Muscle layer of duodenum (tissue), 2 donors: ENCODE measurements around the gene PAFAH1B1.
"Not testable (repeated sequence)": the region's sequence is repeated elsewhere in the genome, so short reads cannot be mapped to it uniquely, and the experiment has no call there.

Experiments
- H3K27ac ChIP-seq: one replicate; pipeline ENCODE4 v1.7.0; 2013; ENCODE audit warnings: mild to moderate bottlenecking, low read length
- H3K27me3 ChIP-seq: one replicate; pipeline ENCODE4 v1.7.0; 2013; ENCODE audit warnings: low read depth, mild to moderate bottlenecking, control low read depth, low read length
- H3K36me3 ChIP-seq, 2 donors: one replicate each; pipeline ENCODE4 v1.7.0; 2013; ENCODE audit warnings: low read length in 2 of 2, control low read depth in 1 of 2, mild to moderate bottlenecking in 1 of 2; ENCODE audit not compliant: insufficient read depth in 2 of 2, control insufficient read depth in 1 of 2
- H3K4me1 ChIP-seq, 2 donors: one replicate each; pipeline ENCODE4 v1.7.0; 2013; ENCODE audit warnings: low read length in 2 of 2, mild to moderate bottlenecking in 2 of 2, control low read depth in 1 of 2, moderate library complexity in 1 of 2; ENCODE audit not compliant: insufficient read depth in 2 of 2, control insufficient read depth in 1 of 2
- H3K4me3 ChIP-seq, 2 donors: one replicate each; pipeline ENCODE4 v1.7.0; 2013; ENCODE audit warnings: low read length in 2 of 2, low read depth in 1 of 2, mild to moderate bottlenecking in 1 of 2
- H3K9me3 ChIP-seq, 2 donors: one replicate each; pipeline ENCODE4 v1.7.0; 2013; ENCODE audit warnings: low read length in 2 of 2, control low read depth in 1 of 2, mild to moderate bottlenecking in 1 of 2; ENCODE audit not compliant: control insufficient read depth in 1 of 2
- donor health status: healthy.

Gene PAFAH1B1

GRCh38 chr17:2592971-2593820 lies at the start of gene PAFAH1B1:
TSS of gene PAFAH1B1 (plus strand) at chr17:2593654. CDS start at chr17:2638289, 44,635 bp downstream.
- peak within 1 kb of the TSS; percentile 76 to 88 for H3K4me3 ChIP-seq
- peaks cover 0 to 6% of the 10 kb centered on the region in 2 donors for H3K36me3 ChIP-seq

GRCh38 chr17:2545393-2545792 lies 48.1 kb upstream of the PAFAH1B1 start:
- Histone ChIP-seq H3K4me3 (no peak overlapping the region), H3K27me3 (no peaks in the 10 kb centered on the region), H3K4me1 (no peaks in the 10 kb centered on the region), H3K36me3 (no peaks in the 10 kb centered on the region), H3K27ac (peak overlapping the region; percentile 62), H3K9me3 (no peaks in the 10 kb centered on the region)

More at GRCh38 chr17:2592971-2593820, at the start of gene PAFAH1B1:
- H3K4me1 ChIP-seq, result peaks cover 0 to 23% of the 10 kb centered on the region in 2 donors
- H3K27ac ChIP-seq, result peak within 1 kb of the TSS; percentile 92
- no peaks in the 10 kb centered on the region for H3K27me3 ChIP-seq
- no peaks in the 10 kb centered on the region for H3K9me3 ChIP-seq

DNA sequence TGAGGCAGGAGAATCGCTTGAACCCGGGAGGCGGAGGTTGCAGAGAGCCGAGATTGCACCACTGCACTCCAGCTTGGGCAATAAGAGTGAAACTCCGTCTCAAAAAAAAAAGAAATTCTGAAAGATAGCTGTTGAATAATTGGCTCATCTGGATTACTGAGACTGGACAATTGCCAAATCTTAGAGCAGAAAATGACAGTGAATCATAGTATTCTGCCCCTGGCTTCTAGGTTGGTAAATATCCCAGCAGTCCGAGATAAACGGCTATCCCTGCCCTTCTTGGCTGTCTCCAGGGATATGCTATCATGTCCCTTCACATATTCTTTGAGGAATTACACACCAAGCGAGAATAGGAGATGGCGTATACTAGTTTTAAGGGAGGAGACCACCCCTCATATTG lies 46.3 kb upstream of the PAFAH1B1 start:
- Histone ChIP-seq H3K4me1 (no peaks in the 10 kb centered on the region), H3K27ac (no peak overlapping the region), H3K4me3 (no peak overlapping the region), H3K36me3 (no peaks in the 10 kb centered on the region), H3K27me3 (no peaks in the 10 kb centered on the region), H3K9me3 (no peaks in the 10 kb centered on the region)

DNA sequence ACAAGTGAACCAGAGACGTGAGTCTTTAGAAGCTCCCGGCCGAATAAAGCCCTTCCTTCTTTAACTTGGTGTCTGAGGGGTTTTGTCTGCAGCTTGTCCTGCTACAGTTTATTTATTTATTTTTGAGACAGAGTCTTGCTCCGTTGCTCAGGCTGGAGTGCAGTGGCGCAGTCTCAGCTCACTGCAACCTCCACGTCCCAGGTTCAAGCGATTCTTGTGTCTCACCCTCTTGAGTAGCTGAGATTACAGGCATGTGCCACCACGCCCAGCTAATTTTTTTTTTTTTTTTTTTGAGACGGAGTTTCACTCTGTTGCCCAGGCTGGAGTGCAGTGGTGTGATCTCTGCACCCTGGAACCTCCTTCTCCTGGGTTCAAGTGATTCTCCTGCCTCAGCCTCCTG lies 45.4 kb upstream of the PAFAH1B1 start:
- not testable (repeated sequence) for H3K27ac ChIP-seq, H3K4me3 ChIP-seq, H3K27me3 ChIP-seq, H3K36me3 ChIP-seq, H3K4me1 ChIP-seq, H3K9me3 ChIP-seq

DNA sequence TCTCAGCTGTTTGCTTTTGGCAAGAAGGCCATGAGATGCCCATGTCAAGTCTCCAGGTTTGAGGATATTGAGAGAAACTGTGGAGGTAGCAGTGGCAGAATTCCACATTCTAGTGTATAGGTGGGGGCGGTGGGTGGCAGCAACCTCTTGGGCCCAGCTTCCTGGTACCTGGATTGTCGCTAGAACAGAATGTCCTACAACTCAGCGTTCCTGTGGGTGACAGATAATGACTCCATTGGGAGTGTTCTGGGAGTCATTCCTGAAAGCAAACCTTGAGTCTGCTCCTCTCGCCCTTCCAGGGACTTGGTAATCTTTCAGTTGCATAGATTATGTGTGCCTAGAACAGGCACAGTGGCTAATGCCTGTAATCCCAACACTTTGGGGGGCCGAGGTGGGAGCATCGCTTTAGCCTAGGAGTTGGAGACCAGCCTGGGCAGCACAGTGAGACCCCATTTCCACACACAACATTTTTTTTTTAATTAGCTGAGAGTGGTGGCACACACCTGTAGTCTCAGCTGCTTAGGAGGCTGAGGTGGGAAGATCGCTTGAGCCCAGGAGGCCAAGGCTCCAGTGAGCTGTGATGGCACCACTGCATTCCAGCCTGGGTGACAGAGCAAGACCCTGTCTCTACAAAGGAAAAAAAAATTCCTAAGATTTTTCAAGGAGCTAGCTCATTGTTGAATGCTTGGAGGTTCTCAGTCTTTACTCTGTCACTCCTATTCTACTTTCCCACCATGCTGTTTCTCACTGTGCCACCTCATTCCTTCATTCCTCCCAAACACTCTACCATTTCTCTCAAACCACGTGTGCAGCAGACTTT lies 43.9 kb upstream of the PAFAH1B1 start:
- Histone ChIP-seq H3K4me1 (no peaks in the 10 kb centered on the region), H3K27ac (no peak overlapping the region), H3K4me3 (no peak overlapping the region), H3K9me3 (no peaks in the 10 kb centered on the region), H3K27me3 (no peaks in the 10 kb centered on the region), H3K36me3 (no peaks in the 10 kb centered on the region)

GRCh38 chr17:2551493-2551892 lies 42.0 kb upstream of the PAFAH1B1 start:
- no peaks in the 10 kb centered on the region for H3K36me3 ChIP-seq
- H3K4me1 ChIP-seq, result no peaks in the 10 kb centered on the region
- H3K27ac ChIP-seq, result no peak overlapping the region
- H3K9me3 ChIP-seq, result no peaks in the 10 kb centered on the region
- no peak overlapping the region for H3K4me3 ChIP-seq
- H3K27me3 ChIP-seq, result no peaks in the 10 kb centered on the region

GRCh38 chr17:2551928-2552327 lies 41.5 kb upstream of the PAFAH1B1 start:
- H3K4me3 ChIP-seq, result no peak overlapping the region
- H3K27ac ChIP-seq, result no peak overlapping the region
- H3K4me1 ChIP-seq, result no peaks in the 10 kb centered on the region
- no peaks in the 10 kb centered on the region for H3K9me3 ChIP-seq
- no peaks in the 10 kb centered on the region for H3K36me3 ChIP-seq
- H3K27me3 ChIP-seq, result no peaks in the 10 kb centered on the region

GRCh38 chr17:2560658-2561057 lies 32.8 kb upstream of the PAFAH1B1 start:
- H3K27ac ChIP-seq, result no peak overlapping the region
- no peaks in the 10 kb centered on the region for H3K36me3 ChIP-seq
- no peaks in the 10 kb centered on the region for H3K4me1 ChIP-seq
- no peak overlapping the region for H3K4me3 ChIP-seq
- H3K27me3 ChIP-seq, result no peaks in the 10 kb centered on the region
- peaks cover 5% of the 10 kb centered on the region in 2 donors for H3K9me3 ChIP-seq

DNA sequence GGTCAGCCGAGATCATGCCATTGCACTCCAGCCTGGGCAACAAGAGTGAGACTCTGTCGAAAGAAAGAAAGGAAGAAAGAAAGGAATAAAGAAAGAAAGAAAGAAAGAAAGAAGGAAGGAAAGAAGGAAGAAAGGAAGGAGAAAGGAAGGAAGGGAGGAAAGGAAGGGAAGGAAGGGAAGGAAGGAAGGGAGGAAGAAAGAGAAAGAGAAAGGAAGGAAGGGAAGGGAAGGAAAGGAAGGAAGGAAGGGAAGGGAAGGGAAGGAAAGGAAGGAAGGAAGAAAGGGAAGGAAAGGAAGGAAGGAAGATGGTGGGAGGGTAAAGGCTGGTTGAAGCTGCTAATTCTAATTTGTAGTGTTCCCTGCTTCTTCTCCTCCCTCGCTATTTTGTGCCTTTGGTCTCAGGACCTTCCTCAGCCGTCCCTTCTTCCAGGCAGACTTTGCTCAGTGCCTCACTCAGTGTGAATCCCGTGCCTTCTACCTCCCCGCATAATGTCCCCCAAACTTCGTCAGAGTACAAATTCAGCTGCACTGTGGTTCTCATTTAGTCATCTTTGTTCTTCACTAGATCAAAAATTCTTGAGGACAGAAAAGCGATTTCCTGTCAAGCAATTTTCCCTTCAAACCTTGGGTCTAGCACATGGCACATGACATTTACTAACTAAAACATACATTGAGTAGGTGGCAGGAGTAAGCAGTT lies 31.1 kb upstream of the PAFAH1B1 start:
- Histone ChIP-seq H3K9me3 (peaks cover 5% of the 10 kb centered on the region in 2 donors), H3K27ac (no peak overlapping the region), H3K4me1 (no peaks in the 10 kb centered on the region), H3K4me3 (no peak overlapping the region), H3K27me3 (no peaks in the 10 kb centered on the region), H3K36me3 (no peaks in the 10 kb centered on the region)

- Histone ChIP-seq H3K4me1 (no peaks in the 10 kb centered on the region), H3K27ac (no peak overlapping the region), H3K36me3 (no peaks in the 10 kb centered on the region), H3K9me3 (peaks cover 5% of the 10 kb centered on the region in 2 donors), H3K27me3 (no peaks in the 10 kb centered on the region), H3K4me3 (no peak overlapping the region)
These were observed 30.4 kb upstream of the PAFAH1B1 start for GRCh38 chr17:2563061-2563460.

GRCh38 chr17:2563543-2563942 lies 29.9 kb upstream of the PAFAH1B1 start:
- Histone ChIP-seq H3K4me3 (no peak overlapping the region), H3K27me3 (no peaks in the 10 kb centered on the region), H3K9me3 (peaks cover 5% of the 10 kb centered on the region in 2 donors), H3K4me1 (no peaks in the 10 kb centered on the region), H3K36me3 (no peaks in the 10 kb centered on the region), H3K27ac (no peak overlapping the region)
